H1 (cell line): ENCODE measurements around the gene EPHA5. TPM values are rescaled to one million over a fixed set of nuclear protein-coding genes. Genes with fewer than 3 reads are reported as not detected.

Experiments
- ASH2L ChIP-seq: fragments of 200-600, 300-600 bp; sonication (generic); IDR thresholded peaks from one replicate; pipeline ENCODE4 v1.7.1; 2017; ENCODE audit warnings: low read length
- POLR2AphosphoS5 ChIP-seq: IDR thresholded peaks from 2 replicates; pipeline ENCODE4 v1.6.1; 2011; ENCODE audit warnings: low read depth, low read length
- polyA plus RNA-seq, 7 experiments: library from polyadenylated mRNA; depleted of rRNA in 3 of 7; stranded (reverse) in 5 of 7; unstranded in 2 of 7; fragments of >200 nt in 5 of 7; fragments of 200-250 nt in 2 of 7; gene quantifications; 1 replicate in 5 of 7; 2 replicates in 1 of 7; 4 replicates in 1 of 7; pipeline versions ENCODE4 v1.2.1 to v1.2.3, GENCODE V29; 2011 to 2013; ENCODE audit warnings: missing spikeins in 2 of 7, mixed read lengths in 2 of 7
- total RNA-seq: library from RNA; stranded (reverse); fragmentation: NEBNext Ultra II Directional; extraction: Animal tissue kit (Norgen Biotek cat#: 25700); gene quantifications from 2 replicates; pipeline ENCODE4 v1.2.1, GENCODE V29; 2021
- TF ChIP-seq, protein P1 (sequence below): fragments of 300-600 bp; sonication (generic); IDR thresholded peaks from 2 replicates; pipeline ENCODE4 v1.7.1; 2012; ENCODE audit warnings: low read length, moderate library complexity, mild to moderate bottlenecking, inconsistent platforms; ENCODE audit not compliant: insufficient replicate concordance

The EPHA5 gene
- total and polyA plus RNA-seq, 2 of the 8 experiments (the other 6 are each of a cell fraction or from before 2014, with no cell fraction given) = 0.03 to 0.11 TPM

DNA sequence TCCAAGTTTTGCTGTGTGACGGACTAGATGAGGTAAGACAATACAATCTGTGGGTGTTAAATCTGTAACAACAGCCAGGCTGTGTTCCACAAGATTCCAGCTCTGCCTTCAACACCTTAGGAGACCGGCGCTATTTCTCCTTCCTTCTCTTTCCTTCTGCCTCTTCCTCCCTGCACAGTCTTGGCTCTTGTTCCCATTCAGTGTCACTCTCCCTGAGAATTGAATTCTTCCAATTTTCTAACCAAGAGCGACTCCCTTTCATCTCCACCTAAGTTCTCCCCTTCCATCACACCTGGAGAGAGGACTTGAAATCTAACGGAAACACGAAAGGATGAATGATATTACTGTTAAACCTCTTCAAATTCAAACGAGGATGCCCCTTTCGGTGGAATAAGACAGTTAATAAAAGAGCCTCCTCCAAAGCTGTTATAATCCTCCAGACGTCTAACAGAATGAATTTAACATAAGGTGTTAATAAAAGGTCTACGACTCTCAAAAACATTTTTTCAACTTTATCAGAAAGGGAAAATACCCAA lies 2.7 kb downstream of the EPHA5 start (continued):
- TF ChIP-seq ASH2L (no peak), POLR2AphosphoS5 (no peak)
- TF ChIP-seq, protein P1, sequence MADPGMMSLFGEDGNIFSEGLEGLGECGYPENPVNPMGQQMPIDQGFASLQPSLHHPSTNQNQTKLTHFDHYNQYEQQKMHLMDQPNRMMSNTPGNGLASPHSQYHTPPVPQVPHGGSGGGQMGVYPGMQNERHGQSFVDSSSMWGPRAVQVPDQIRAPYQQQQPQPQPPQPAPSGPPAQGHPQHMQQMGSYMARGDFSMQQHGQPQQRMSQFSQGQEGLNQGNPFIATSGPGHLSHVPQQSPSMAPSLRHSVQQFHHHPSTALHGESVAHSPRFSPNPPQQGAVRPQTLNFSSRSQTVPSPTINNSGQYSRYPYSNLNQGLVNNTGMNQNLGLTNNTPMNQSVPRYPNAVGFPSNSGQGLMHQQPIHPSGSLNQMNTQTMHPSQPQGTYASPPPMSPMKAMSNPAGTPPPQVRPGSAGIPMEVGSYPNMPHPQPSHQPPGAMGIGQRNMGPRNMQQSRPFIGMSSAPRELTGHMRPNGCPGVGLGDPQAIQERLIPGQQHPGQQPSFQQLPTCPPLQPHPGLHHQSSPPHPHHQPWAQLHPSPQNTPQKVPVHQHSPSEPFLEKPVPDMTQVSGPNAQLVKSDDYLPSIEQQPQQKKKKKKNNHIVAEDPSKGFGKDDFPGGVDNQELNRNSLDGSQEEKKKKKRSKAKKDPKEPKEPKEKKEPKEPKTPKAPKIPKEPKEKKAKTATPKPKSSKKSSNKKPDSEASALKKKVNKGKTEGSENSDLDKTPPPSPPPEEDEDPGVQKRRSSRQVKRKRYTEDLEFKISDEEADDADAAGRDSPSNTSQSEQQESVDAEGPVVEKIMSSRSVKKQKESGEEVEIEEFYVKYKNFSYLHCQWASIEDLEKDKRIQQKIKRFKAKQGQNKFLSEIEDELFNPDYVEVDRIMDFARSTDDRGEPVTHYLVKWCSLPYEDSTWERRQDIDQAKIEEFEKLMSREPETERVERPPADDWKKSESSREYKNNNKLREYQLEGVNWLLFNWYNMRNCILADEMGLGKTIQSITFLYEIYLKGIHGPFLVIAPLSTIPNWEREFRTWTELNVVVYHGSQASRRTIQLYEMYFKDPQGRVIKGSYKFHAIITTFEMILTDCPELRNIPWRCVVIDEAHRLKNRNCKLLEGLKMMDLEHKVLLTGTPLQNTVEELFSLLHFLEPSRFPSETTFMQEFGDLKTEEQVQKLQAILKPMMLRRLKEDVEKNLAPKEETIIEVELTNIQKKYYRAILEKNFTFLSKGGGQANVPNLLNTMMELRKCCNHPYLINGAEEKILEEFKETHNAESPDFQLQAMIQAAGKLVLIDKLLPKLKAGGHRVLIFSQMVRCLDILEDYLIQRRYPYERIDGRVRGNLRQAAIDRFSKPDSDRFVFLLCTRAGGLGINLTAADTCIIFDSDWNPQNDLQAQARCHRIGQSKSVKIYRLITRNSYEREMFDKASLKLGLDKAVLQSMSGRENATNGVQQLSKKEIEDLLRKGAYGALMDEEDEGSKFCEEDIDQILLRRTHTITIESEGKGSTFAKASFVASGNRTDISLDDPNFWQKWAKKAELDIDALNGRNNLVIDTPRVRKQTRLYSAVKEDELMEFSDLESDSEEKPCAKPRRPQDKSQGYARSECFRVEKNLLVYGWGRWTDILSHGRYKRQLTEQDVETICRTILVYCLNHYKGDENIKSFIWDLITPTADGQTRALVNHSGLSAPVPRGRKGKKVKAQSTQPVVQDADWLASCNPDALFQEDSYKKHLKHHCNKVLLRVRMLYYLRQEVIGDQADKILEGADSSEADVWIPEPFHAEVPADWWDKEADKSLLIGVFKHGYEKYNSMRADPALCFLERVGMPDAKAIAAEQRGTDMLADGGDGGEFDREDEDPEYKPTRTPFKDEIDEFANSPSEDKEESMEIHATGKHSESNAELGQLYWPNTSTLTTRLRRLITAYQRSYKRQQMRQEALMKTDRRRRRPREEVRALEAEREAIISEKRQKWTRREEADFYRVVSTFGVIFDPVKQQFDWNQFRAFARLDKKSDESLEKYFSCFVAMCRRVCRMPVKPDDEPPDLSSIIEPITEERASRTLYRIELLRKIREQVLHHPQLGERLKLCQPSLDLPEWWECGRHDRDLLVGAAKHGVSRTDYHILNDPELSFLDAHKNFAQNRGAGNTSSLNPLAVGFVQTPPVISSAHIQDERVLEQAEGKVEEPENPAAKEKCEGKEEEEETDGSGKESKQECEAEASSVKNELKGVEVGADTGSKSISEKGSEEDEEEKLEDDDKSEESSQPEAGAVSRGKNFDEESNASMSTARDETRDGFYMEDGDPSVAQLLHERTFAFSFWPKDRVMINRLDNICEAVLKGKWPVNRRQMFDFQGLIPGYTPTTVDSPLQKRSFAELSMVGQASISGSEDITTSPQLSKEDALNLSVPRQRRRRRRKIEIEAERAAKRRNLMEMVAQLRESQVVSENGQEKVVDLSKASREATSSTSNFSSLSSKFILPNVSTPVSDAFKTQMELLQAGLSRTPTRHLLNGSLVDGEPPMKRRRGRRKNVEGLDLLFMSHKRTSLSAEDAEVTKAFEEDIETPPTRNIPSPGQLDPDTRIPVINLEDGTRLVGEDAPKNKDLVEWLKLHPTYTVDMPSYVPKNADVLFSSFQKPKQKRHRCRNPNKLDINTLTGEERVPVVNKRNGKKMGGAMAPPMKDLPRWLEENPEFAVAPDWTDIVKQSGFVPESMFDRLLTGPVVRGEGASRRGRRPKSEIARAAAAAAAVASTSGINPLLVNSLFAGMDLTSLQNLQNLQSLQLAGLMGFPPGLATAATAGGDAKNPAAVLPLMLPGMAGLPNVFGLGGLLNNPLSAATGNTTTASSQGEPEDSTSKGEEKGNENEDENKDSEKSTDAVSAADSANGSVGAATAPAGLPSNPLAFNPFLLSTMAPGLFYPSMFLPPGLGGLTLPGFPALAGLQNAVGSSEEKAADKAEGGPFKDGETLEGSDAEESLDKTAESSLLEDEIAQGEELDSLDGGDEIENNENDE = no peak
